Type B pancreatic cell (in vitro differentiated cells): Measurements from ENCODE around the gene C1orf50. TPM values are rescaled to one million over a fixed set of nuclear protein-coding genes. Genes with fewer than 3 reads are reported as not detected.

Experiments
- DNase-seq: peaks from one replicate; pipeline ENCODE4 v3.0.0; 2021; ENCODE audit warnings: mixed read lengths; ENCODE audit not compliant: unreplicated experiment; ENCODE audit errors: extremely low spot score
- H3K27ac Mint-ChIP-seq: 2 replicates; pipeline ENCODE4 v1.8.0; 2021; ENCODE audit warnings: mild to moderate bottlenecking, mixed read lengths
- H3K27me3 Mint-ChIP-seq: 2 replicates; pipeline ENCODE4 v1.8.0; 2021; ENCODE audit warnings: mixed read lengths
- H3K36me3 Mint-ChIP-seq: 2 replicates; pipeline ENCODE4 v1.8.0; 2021; ENCODE audit warnings: mixed read lengths
- H3K4me1 Mint-ChIP-seq: one replicate; pipeline ENCODE4 v1.8.0; 2021; ENCODE audit warnings: mixed read lengths; ENCODE audit not compliant: unreplicated experiment
- H3K4me3 Mint-ChIP-seq: 2 replicates; pipeline ENCODE4 v1.8.0; 2021; ENCODE audit warnings: mild to moderate bottlenecking, mixed read lengths
- H3K9me3 Mint-ChIP-seq: 2 replicates; pipeline ENCODE4 v1.8.0; 2021; ENCODE audit warnings: mixed read lengths
- total RNA-seq: library from RNA; stranded (reverse); gene quantifications from 2 replicates; pipeline ENCODE4 v1.2.1, GENCODE V29; 2021; ENCODE audit warnings: low replicate concordance
- TF ChIP-seq, protein P1 (sequence below): fragments of 200-600 bp; sonication (generic); conservative IDR thresholded peaks from 2 replicates; pipeline ENCODE4 v1.5.0; 2021; ENCODE audit warnings: antibody characterized with exemption, mild to moderate bottlenecking

The C1orf50 gene
- total RNA-seq, 1 donor from 2014 or later: 9.1 TPM

DNA sequence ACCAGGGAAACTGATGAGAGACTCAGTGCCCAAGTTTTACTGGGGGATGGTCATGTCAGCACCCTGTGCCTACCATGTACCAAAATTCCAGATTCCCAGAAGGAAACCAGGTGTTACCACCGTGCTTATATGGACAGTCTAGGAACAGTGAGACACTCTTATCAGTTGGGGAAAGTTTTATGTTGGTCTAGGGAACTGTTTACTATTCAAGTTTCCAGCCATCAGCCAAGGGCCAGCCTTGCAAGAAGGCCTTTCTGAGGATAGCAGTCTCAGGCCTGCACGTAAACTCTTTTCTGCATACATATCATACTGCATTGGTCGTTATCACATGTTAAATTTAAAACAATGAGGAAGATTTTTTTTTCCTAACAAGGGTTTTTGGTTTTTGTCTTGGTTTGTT lies 30.4 kb downstream of the C1orf50 start:
- no peak for DNase-seq
- no peak overlapping the region for H3K27ac Mint-ChIP-seq

GRCh38 chr1:42797979-42798378 lies 30.9 kb downstream of the C1orf50 start:
- H3K4me3 Mint-ChIP-seq: no peak overlapping the region
- no peaks in the 10 kb centered on the region for H3K4me1 Mint-ChIP-seq
- no peak for DNase-seq
- TF ChIP-seq, protein P1, sequence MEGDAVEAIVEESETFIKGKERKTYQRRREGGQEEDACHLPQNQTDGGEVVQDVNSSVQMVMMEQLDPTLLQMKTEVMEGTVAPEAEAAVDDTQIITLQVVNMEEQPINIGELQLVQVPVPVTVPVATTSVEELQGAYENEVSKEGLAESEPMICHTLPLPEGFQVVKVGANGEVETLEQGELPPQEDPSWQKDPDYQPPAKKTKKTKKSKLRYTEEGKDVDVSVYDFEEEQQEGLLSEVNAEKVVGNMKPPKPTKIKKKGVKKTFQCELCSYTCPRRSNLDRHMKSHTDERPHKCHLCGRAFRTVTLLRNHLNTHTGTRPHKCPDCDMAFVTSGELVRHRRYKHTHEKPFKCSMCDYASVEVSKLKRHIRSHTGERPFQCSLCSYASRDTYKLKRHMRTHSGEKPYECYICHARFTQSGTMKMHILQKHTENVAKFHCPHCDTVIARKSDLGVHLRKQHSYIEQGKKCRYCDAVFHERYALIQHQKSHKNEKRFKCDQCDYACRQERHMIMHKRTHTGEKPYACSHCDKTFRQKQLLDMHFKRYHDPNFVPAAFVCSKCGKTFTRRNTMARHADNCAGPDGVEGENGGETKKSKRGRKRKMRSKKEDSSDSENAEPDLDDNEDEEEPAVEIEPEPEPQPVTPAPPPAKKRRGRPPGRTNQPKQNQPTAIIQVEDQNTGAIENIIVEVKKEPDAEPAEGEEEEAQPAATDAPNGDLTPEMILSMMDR: no peak
- no peak overlapping the region for H3K27ac Mint-ChIP-seq
- H3K27me3 Mint-ChIP-seq: peaks cover 5% of the 10 kb centered on the region
- no peaks in the 10 kb centered on the region for H3K36me3 Mint-ChIP-seq
- no peaks in the 10 kb centered on the region for H3K9me3 Mint-ChIP-seq

More for the DNA sequence above, 30.4 kb downstream of the C1orf50 start:
- H3K4me3 Mint-ChIP-seq: no peak overlapping the region
- peaks cover 5% of the 10 kb centered on the region for H3K27me3 Mint-ChIP-seq
- no peaks in the 10 kb centered on the region for H3K4me1 Mint-ChIP-seq
- TF ChIP-seq, protein P1: no peak
- no peaks in the 10 kb centered on the region for H3K36me3 Mint-ChIP-seq
- no peaks in the 10 kb centered on the region for H3K9me3 Mint-ChIP-seq

- peaks cover 13% of the 10 kb centered on the region for H3K36me3 Mint-ChIP-seq
- TF ChIP-seq, protein P1: no peak
- no peaks in the 10 kb centered on the region for H3K4me1 Mint-ChIP-seq
- no peaks in the 10 kb centered on the region for H3K9me3 Mint-ChIP-seq
- H3K4me3 Mint-ChIP-seq: no peak overlapping the region
- DNase-seq: no peak
- no peaks in the 10 kb centered on the region for H3K27me3 Mint-ChIP-seq
- H3K27ac Mint-ChIP-seq: no peak overlapping the region
Observed at GRCh38 chr1:42801832-42802473, 34.9 kb downstream of the C1orf50 start.

DNA sequence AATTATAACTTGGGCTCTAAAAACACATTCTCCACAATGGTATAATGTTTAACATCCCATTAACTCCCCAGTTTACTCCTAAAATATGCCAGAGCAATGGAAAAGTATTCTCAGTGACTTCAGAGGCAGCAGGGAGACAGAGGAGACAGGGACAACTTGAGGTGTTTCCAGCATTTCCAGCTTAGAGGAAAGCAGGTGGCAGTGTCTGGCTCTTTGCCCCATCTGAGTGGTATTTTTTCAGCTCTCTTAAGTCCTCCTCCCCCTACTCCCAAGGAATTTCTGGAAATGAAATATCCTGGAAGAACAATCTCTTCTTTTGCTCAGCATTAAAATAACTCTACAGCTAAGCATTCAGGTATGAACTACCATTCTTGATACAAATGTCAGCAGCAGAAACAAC lies 39.1 kb downstream of the C1orf50 start:
- DNase-seq: no peak
- Mint-ChIP-seq H3K4me3 (no peak overlapping the region), H3K36me3 (peaks cover 22% of the 10 kb centered on the region), H3K27ac (no peak overlapping the region), H3K9me3 (no peaks in the 10 kb centered on the region), H3K27me3 (no peaks in the 10 kb centered on the region), H3K4me1 (no peaks in the 10 kb centered on the region)
- TF ChIP-seq, protein P1: no peak

- Mint-ChIP-seq H3K27me3 (no peaks in the 10 kb centered on the region), H3K4me3 (no peak overlapping the region), H3K9me3 (no peaks in the 10 kb centered on the region), H3K4me1 (no peaks in the 10 kb centered on the region), H3K36me3 (peaks cover 24% of the 10 kb centered on the region), H3K27ac (no peak overlapping the region)
- TF ChIP-seq, protein P1: no peak
- DNase-seq: no peak
Observed at GRCh38 chr1:42806593-42806992, 39.5 kb downstream of the C1orf50 start.
